K562 (cell line): ENCODE data around the gene GFOD1. TPM values are rescaled to one million over a fixed set of nuclear protein-coding genes. Genes with fewer than 3 reads are reported as not detected.

ENCODE experiments used
- ATAC-seq: fragments of 200-7000 bp; cut with Tn5 transposase; 3 replicates; pipeline ENCODE4 v1.9.1; 2020; ENCODE audit warnings: moderate library complexity
- BruUV-seq: library from RNA; stranded (reverse); fragments of 400-500 nt; replicated peaks from 2 replicates; lab custom pipeline; 2021; lab: Mats Ljungman, UMichigan
- CTCF ChIA-PET: fragments of 300-600 bp; formaldehyde crosslinking; extraction: SDS; loops from one replicate; lab custom pipeline; 2021; ENCODE audit warnings: low intra/inter-chr PET ratio; lab: Yijun Ruan, JAX
- POLR2A ChIA-PET: fragments of 300-600, 350-650 bp; sonication (Branson Sonifier 250); formaldehyde crosslinking; extraction: SDS; loops from one replicate; lab custom pipeline; 2021; ENCODE audit warnings: antibody characterized with exemption, inconsistent platforms; lab: Yijun Ruan, JAX
- DNase-seq, 4 experiments: peaks; one replicate each; pipeline versions ENCODE4 v3.0.0 to v3.0.0-alpha.2; 2011 to 2018; ENCODE audit warnings: low spot score in 3 of 4, mixed read lengths in 3 of 4; ENCODE audit errors: extremely low read depth in 1 of 4
- FAIRE-seq: peaks from 2 replicates; lab custom pipeline; 2011; peaks lifted over from hg19 to GRCh38; lab: Jason Lieb, UNC
- H2AFZ ChIP-seq: 2 replicates; pipeline ENCODE4 v1.6.0; 2011; ENCODE audit warnings: low read depth, low read length, control low read depth, inconsistent platforms
- H3K27ac ChIP-seq: fragments of 200-600 bp; 3 replicates; pipeline ENCODE4 v1.8.0; 2011; ENCODE audit warnings: low read depth, mild to moderate bottlenecking, control low read depth, inconsistent platforms, low read length, moderate library complexity, mixed read lengths; ENCODE audit errors: extremely low read depth
- H3K27me3 ChIP-seq, 2 experiments: fragments of 300-600 bp in 1 of 2; 2 replicates in 1 of 2; 3 replicates in 1 of 2; pipeline versions ENCODE4 v1.6.0 to v1.8.0; 2011; ENCODE audit warnings: inconsistent platforms in 2 of 2, low read length in 2 of 2, mild to moderate bottlenecking in 1 of 2, mixed read lengths in 1 of 2, moderate library complexity in 1 of 2; ENCODE audit not compliant: control insufficient read depth in 2 of 2, insufficient read depth in 2 of 2
- H3K36me3 ChIP-seq: fragments of 300-600 bp; 3 replicates; pipeline ENCODE4 v1.8.0; 2011; ENCODE audit warnings: mild to moderate bottlenecking, low read length, inconsistent platforms; ENCODE audit not compliant: control insufficient read depth, insufficient read depth
- H3K4me1 ChIP-seq, 2 experiments: fragments of 200-600 bp in 1 of 2; replicated peaks in 1 of 2; 2 replicates in 1 of 2; 3 replicates in 1 of 2; pipeline versions ENCODE4 v1.5.1 to v1.8.0; 2011; ENCODE audit warnings: inconsistent platforms in 2 of 2, low read length in 2 of 2, mild to moderate bottlenecking in 1 of 2, mixed read lengths in 1 of 2, moderate library complexity in 1 of 2; ENCODE audit not compliant: control insufficient read depth in 2 of 2, insufficient read depth in 2 of 2
- H3K4me2 ChIP-seq: 2 replicates; pipeline ENCODE4 v1.6.1; 2011; ENCODE audit warnings: low read length, control low read depth, inconsistent platforms, mixed read lengths; ENCODE audit not compliant: insufficient read depth
- H3K4me3 ChIP-seq: fragments of 200-600 bp; sonication (generic), shearing (Covaris generic); 2 replicates; pipeline ENCODE4 v1.5.1; 2016; ENCODE audit warnings: control low read depth, inconsistent platforms
- H3K79me2 ChIP-seq: fragments of 200-600 bp; 3 replicates; pipeline ENCODE4 v1.8.0; 2011; ENCODE audit warnings: low read length, inconsistent platforms; ENCODE audit not compliant: control insufficient read depth, insufficient read depth
- H3K9ac ChIP-seq, 2 experiments: 2 replicates each; pipeline versions ENCODE4 v1.6.0 to v1.6.1; 2011; ENCODE audit warnings: low read depth in 2 of 2, low read length in 2 of 2, control low read depth in 1 of 2, inconsistent platforms in 1 of 2, mild to moderate bottlenecking in 1 of 2, mixed read lengths in 1 of 2; ENCODE audit not compliant: insufficient read depth in 1 of 2
- H3K9me1 ChIP-seq: one replicate; pipeline ENCODE4 v1.6.0; 2011; ENCODE audit warnings: inconsistent platforms, mild to moderate bottlenecking, low read length, moderate library complexity; ENCODE audit not compliant: control insufficient read depth, insufficient read depth
- H3K9me3 ChIP-seq: replicated peaks from 2 replicates; pipeline ENCODE4 v1.5.1; 2011; ENCODE audit warnings: low read depth, low read length, inconsistent platforms; ENCODE audit not compliant: control insufficient read depth, insufficient read depth
- H4K20me1 ChIP-seq: replicated peaks from 2 replicates; pipeline ENCODE4 v1.6.1; 2011; ENCODE audit warnings: low read length, inconsistent platforms, mixed read lengths; ENCODE audit not compliant: control insufficient read depth, insufficient read depth
- GABPA ChIP-seq: fragments of 200-800 bp; sonication (Bioruptor generic); conservative IDR thresholded peaks from 2 replicates; pipeline ENCODE4 v1.6.1; 2016; ENCODE audit warnings: low read depth, missing genetic modification characterization, missing compliant biosample characterization
- GABPB1 ChIP-seq: sonication (generic); formaldehyde crosslinking; IDR thresholded peaks from 2 replicates; pipeline ENCODE4 v1.8.0; 2022; ENCODE audit warnings: mild to moderate bottlenecking, missing genetic modification reagents
- KAT7 ChIP-seq: sonication (generic); formaldehyde crosslinking; IDR thresholded peaks from 2 replicates; pipeline ENCODE4 v1.8.0; 2022; ENCODE audit warnings: missing genetic modification reagents, mild to moderate bottlenecking, borderline replicate concordance
- NFRKB ChIP-seq: fragments of 450-650 bp; IDR thresholded peaks from 2 replicates; pipeline ENCODE4 v1.6.1; 2016; ENCODE audit warnings: low read depth
- POLR2AphosphoS2 ChIP-seq: IDR thresholded peaks from 2 replicates; pipeline ENCODE4 v1.6.1; 2012; ENCODE audit warnings: low read length, improper control_type of control experiment
- ZKSCAN8 ChIP-seq: fragments of 200-800 bp; sonication (Bioruptor generic); IDR thresholded peaks from 2 replicates; pipeline ENCODE4 v1.6.1; 2016; ENCODE audit warnings: missing genetic modification characterization, missing compliant biosample characterization
- ZNF561 ChIP-seq: fragments of 450-650 bp; formaldehyde crosslinking; conservative IDR thresholded peaks from 2 replicates; pipeline ENCODE4 v1.4.0; 2020; ENCODE audit warnings: mild to moderate bottlenecking, moderate library complexity
- ZNF589 ChIP-seq: fragments of 200-800 bp; sonication (Bioruptor generic); IDR thresholded peaks from 2 replicates; pipeline ENCODE4 v1.6.1; 2016; ENCODE audit warnings: low read depth, missing genetic modification characterization, missing compliant biosample characterization
- WGBS: fragments of 100-300 bp; shearing (Covaris generic); methylation state at CpG from one replicate; pipeline ENCODE4 v1.1.6; 2016; ENCODE audit warnings: low coverage, mixed read lengths; ENCODE audit not compliant: insufficient coverage; ENCODE audit errors: missing lambda C conversion rate; 5-methylcytosine and 5-hydroxymethylcytosine counted together
- in situ Hi-C: fragments of 300-500 bp; cut with MboI; formaldehyde crosslinking; loops from 4 replicates; pipeline ENCODE4 v1.15.0; 2018; ENCODE audit warnings: inconsistent platforms, mixed read lengths
- intact Hi-C: fragments of 100-400 bp; cut with micrococcal nuclease; formaldehyde crosslinking; loops from 2 replicates; pipeline ENCODE4 v1.14.2; 2022
- polyA plus RNA-seq, 8 experiments: library from polyadenylated mRNA; depleted of rRNA in 4 of 8; stranded (reverse) in 5 of 8; unstranded in 3 of 8; fragments of >200 nt; fragmentation: Nextera tagmentation in 2 of 8; fragmentation: Illumina TruSeq in 1 of 8; extraction: Ambion mirVana in 2 of 8; extraction: Trizol in 1 of 8; gene quantifications; 2 replicates each; pipeline versions ENCODE4 v1.2.1 to v1.2.3, GENCODE V29; 2011 to 2014; ENCODE audit warnings: inconsistent platforms in 1 of 8, missing spikeins in 1 of 8
- total RNA-seq, 7 experiments: library from RNA; depleted of rRNA in 6 of 7; stranded (reverse); fragments of >200 nt in 6 of 7; fragmentation: Illumina TruSeq in 2 of 7; extraction: Trizol in 2 of 7; gene quantifications; 2 replicates each; pipeline versions ENCODE4 v1.2.1 to v1.2.3, GENCODE V29; 2011 to 2021; ENCODE audit warnings: low replicate concordance in 1 of 7
- TF ChIP-seq, protein P1 (sequence below), 2 experiments: fragments of 200-800 bp in 1 of 2; sonication (Bioruptor generic) in 1 of 2; sonication (generic) in 1 of 2; formaldehyde crosslinking in 1 of 2; IDR thresholded peaks in 1 of 2; conservative IDR thresholded peaks in 1 of 2; 2 replicates each; pipeline versions ENCODE4 v1.5.0 to v1.6.1; 2016 to 2020; ENCODE audit warnings: missing compliant biosample characterization in 1 of 2, missing genetic modification characterization in 1 of 2, missing genetic modification reagents in 1 of 2

The GFOD1 gene
- total and polyA plus RNA-seq, 9 of the 15 experiments (the other 6 are each of a cell fraction or from before 2014, with no cell fraction given), result 3.8 to 12.0 (median 8.2) TPM

DNA sequence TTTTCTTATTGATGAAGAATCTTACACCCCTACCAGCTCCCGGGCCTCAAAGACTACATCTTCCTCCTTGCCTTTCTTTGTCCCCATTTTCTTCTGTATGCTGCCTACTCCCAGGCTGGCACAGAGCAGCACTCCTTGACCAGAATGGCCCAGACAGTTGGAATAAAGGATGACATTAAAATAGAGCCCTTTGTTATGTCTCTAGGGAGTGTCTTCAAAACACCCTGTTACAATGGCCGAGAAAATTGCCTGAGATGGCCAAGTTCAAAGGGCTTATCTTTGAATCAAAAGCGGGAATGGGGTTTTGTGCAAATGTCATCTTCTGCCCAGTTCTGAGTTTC, 80.1 kb downstream of the GFOD1 start:
- TF ChIP-seq ZNF561 (no peak), GABPA (tag) (peak; percentile 10; the same call in 1 of the 2 replicates), POLR2AphosphoS2 (no peak), ZKSCAN8 (peak; percentile 20; the same call in 1 of the 2 replicates), NFRKB (0 out of 2 replicates have a peak, but pooled peaks have one; percentile 0), GABPB1 (peak; percentile 26; the same call in 1 of the 2 replicates), KAT7 (0 out of 2 replicates have a peak, but pooled peaks have one; percentile 35), ZNF589 (peak; percentile 68; the same call in 1 of the 2 replicates)
- TF ChIP-seq, protein P1, sequence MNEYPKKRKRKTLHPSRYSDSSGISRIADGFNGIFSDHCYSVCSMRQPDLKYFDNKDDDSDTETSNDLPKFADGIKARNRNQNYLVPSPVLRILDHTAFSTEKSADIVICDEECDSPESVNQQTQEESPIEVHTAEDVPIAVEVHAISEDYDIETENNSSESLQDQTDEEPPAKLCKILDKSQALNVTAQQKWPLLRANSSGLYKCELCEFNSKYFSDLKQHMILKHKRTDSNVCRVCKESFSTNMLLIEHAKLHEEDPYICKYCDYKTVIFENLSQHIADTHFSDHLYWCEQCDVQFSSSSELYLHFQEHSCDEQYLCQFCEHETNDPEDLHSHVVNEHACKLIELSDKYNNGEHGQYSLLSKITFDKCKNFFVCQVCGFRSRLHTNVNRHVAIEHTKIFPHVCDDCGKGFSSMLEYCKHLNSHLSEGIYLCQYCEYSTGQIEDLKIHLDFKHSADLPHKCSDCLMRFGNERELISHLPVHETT (CRISPR knock-in tag; conservative IDR thresholded peaks at IDR 0.05 in 1 of 2, IDR thresholded peaks at IDR 0.05 in 1 of 2), result peak in 1 of 2 experiments; percentile 80; a peak in 1 of 4 replicates
- no peak overlapping the region for H3K9ac ChIP-seq
- peak overlapping the region; percentile 35 for H2AFZ ChIP-seq
- POLR2A ChIA-PET, result interaction anchor here (1.3 to 1.8 kb wide), 2 partner anchors 12 to 14 kb away, joined by 5 to 10 read pairs; no protein-coding TSS in a partner anchor
- intact Hi-C loops (no loop called here), in situ Hi-C loops (no loop called here)
- H3K27ac ChIP-seq, result peak overlapping the region; percentile 4; the same call in 1 of the 3 replicates
- H3K9me3 ChIP-seq, result no peaks in the 10 kb centered on the region
- H3K36me3 ChIP-seq, result no peaks in the 10 kb centered on the region
- H3K79me2 ChIP-seq, result no peaks in the 10 kb centered on the region
- H3K4me1 ChIP-seq, result peaks cover 0 to 36% of the 10 kb centered on the region in 2 experiments; a peak in 3 of 5 replicates
- no TSS peak for BruUV-seq
- H3K4me2 ChIP-seq, result peak overlapping the region; percentile 30; the same call in 1 of the 2 replicates
- no peaks in the 10 kb centered on the region for H3K9me1 ChIP-seq
- CTCF ChIA-PET, result no interaction called here
- no peak overlapping the region for H3K4me3 ChIP-seq
- ATAC-seq (no peak; the same call in 2 of the 3 replicates), DNase-seq (no peak), FAIRE-seq (no peak)
- 34% methylated on average over 3 of the region's 3 CpGs for WGBS
- H3K27me3 ChIP-seq, result no peaks in the 10 kb centered on the region
- H4K20me1 ChIP-seq, result no peaks in the 10 kb centered on the region
